HEK293T (cell line): Measurements from ENCODE around the gene CD8B.

ENCODE experiments used
- CTCF ChIA-PET: fragments of 350-600 bp; formaldehyde crosslinking; extraction: SDS; loops from one replicate; lab custom pipeline; 2021; ENCODE audit warnings: antibody characterized with exemption, inconsistent platforms; lab: Yijun Ruan, JAX
- POLR2A ChIA-PET: fragments of 350-600 bp; formaldehyde crosslinking; extraction: SDS; loops from one replicate; lab custom pipeline; 2020; ENCODE audit warnings: antibody characterized with exemption, inconsistent platforms; lab: Yijun Ruan, JAX
- DNase-seq: peaks from one replicate; pipeline ENCODE4 v3.0.0; 2012; ENCODE audit warnings: mixed read lengths; ENCODE audit errors: extremely low spot score
- ARNT ChIP-seq: fragments of 450-650 bp; IDR thresholded peaks from 2 replicates; pipeline ENCODE4 v1.6.1; 2017; ENCODE audit warnings: mild to moderate bottlenecking
- BHLHE40 ChIP-seq: fragments of 450-650 bp; IDR thresholded peaks from 2 replicates; pipeline ENCODE4 v1.6.1; 2016; ENCODE audit warnings: mild to moderate bottlenecking, moderate library complexity, borderline replicate concordance
- CTBP1 ChIP-seq: fragments of 450-650 bp; IDR thresholded peaks from 2 replicates; pipeline ENCODE4 v1.6.1; 2016; ENCODE audit warnings: borderline replicate concordance
- ELF4 ChIP-seq: fragments of 450-650 bp; IDR thresholded peaks from 2 replicates; pipeline ENCODE4 v1.6.1; 2017; ENCODE audit warnings: antibody characterized with exemption
- FOXA1 ChIP-seq: fragments of 450-650 bp; IDR thresholded peaks from 2 replicates; pipeline ENCODE4 v1.6.1; 2016; ENCODE audit warnings: mild to moderate bottlenecking
- FOXK2 ChIP-seq: fragments of 450-650 bp; IDR thresholded peaks from 2 replicates; pipeline ENCODE4 v1.6.1; 2016; ENCODE audit warnings: mild to moderate bottlenecking
- FOXM1 ChIP-seq: fragments of 450-650 bp; IDR thresholded peaks from 2 replicates; pipeline ENCODE4 v1.6.1; 2017; ENCODE audit warnings: mild to moderate bottlenecking, borderline replicate concordance
- HDGF ChIP-seq: fragments of 450-650 bp; IDR thresholded peaks from 2 replicates; pipeline ENCODE4 v1.6.1; 2017; ENCODE audit warnings: antibody characterized with exemption, borderline replicate concordance
- L3MBTL2 ChIP-seq: fragments of 450-650 bp; conservative IDR thresholded peaks from 2 replicates; pipeline ENCODE4 v1.6.1; 2016; ENCODE audit warnings: mild to moderate bottlenecking
- LEF1 ChIP-seq: fragments of 450-650 bp; IDR thresholded peaks from 2 replicates; pipeline ENCODE4 v1.6.1; 2017; ENCODE audit warnings: mild to moderate bottlenecking, borderline replicate concordance
- NFRKB ChIP-seq: fragments of 450-650 bp; IDR thresholded peaks from 2 replicates; pipeline ENCODE4 v1.6.1; 2016; ENCODE audit warnings: mild to moderate bottlenecking, moderate library complexity
- PKNOX1 ChIP-seq: fragments of 450-650 bp; IDR thresholded peaks from 2 replicates; pipeline ENCODE4 v1.6.1; 2016
- SP1 ChIP-seq: fragments of 450-650 bp; IDR thresholded peaks from 2 replicates; pipeline ENCODE4 v1.6.1; 2017
- SUZ12 ChIP-seq: fragments of 450-650 bp; IDR thresholded peaks from 2 replicates; pipeline ENCODE4 v1.6.1; 2016; ENCODE audit warnings: mild to moderate bottlenecking
- TARDBP ChIP-seq: fragments of 450-650 bp; IDR thresholded peaks from 2 replicates; pipeline ENCODE4 v1.6.1; 2016
- ZNF384 ChIP-seq: fragments of 450-650 bp; IDR thresholded peaks from 2 replicates; pipeline ENCODE4 v1.6.1; 2016

CD8B gene

GRCh38 chr2:86774862-86775261 lies 86.8 kb downstream of the CD8B start:
- DNase-seq = no peak
- TF ChIP-seq LEF1 (no peak), PKNOX1 (no peak), SP1 (no peak), ZNF384 (no peak), CTBP1 (no peak), L3MBTL2 (no peak)
- POLR2A ChIA-PET = no interaction called here
- CTCF ChIA-PET = no interaction called here

- CTCF ChIA-PET = no interaction called here
- DNase-seq = no peak
- TF ChIP-seq TARDBP = no peak
- no peak for TF ChIP-seq ARNT
- POLR2A ChIA-PET = no interaction called here
These were observed 89.1 kb downstream of the CD8B start for GRCh38 chr2:86772611-86773010.

GRCh38 chr2:86770816-86771301 lies 90.8 kb downstream of the CD8B start:
- TF ChIP-seq FOXA1 (no peak), FOXM1 (no peak), ZNF384 (no peak), BHLHE40 (no peak)
- CTCF ChIA-PET = no interaction called here
- no peak for DNase-seq
- POLR2A ChIA-PET = no interaction called here

- CTCF ChIA-PET = no interaction called here
- no peak for DNase-seq
- no peak for TF ChIP-seq SP1
- no peak for TF ChIP-seq ARNT
- no peak for TF ChIP-seq ZNF384
- no peak for TF ChIP-seq BHLHE40
- TF ChIP-seq FOXA1 = no peak
- TF ChIP-seq HDGF = no peak
- TF ChIP-seq LEF1 = no peak
- no peak for TF ChIP-seq FOXM1
- TF ChIP-seq PKNOX1 = no peak
- POLR2A ChIA-PET = no interaction called here
These were observed 91.8 kb downstream of the CD8B start for GRCh38 chr2:86769838-86770237.

GRCh38 chr2:86768189-86768949 lies 93.3 kb downstream of the CD8B start:
- ChIA-PET CTCF (no interaction called here), POLR2A (no interaction called here)
- TF ChIP-seq ZNF384 (no peak), SP1 (no peak), ELF4 (no peak), FOXK2 (no peak), SUZ12 (no peak), L3MBTL2 (no peak), CTBP1 (no peak), BHLHE40 (no peak), PKNOX1 (no peak), LEF1 (no peak), NFRKB (no peak), FOXA1 (no peak), TARDBP (no peak), ARNT (no peak), HDGF (no peak), FOXM1 (no peak)
- DNase-seq = no peak
